GM12891 (cell line): ENCODE measurements around the gene WNT7B.

Experiments
- PAX5 ChIP-seq: IDR thresholded peaks from 2 replicates; pipeline ENCODE4 v1.6.1; 2011; ENCODE audit warnings: low read length, moderate library complexity, mild to moderate bottlenecking; ENCODE audit not compliant: insufficient read depth, severe bottlenecking
- POLR2A ChIP-seq: IDR thresholded peaks from 2 replicates; pipeline ENCODE4 v1.6.1; 2011; ENCODE audit warnings: low read depth, low read length, control low read depth
- POLR2AphosphoS5 ChIP-seq: IDR thresholded peaks from 2 replicates; pipeline ENCODE4 v1.6.1; 2011; ENCODE audit warnings: low read depth, low read length, control low read depth
- POU2F2 ChIP-seq: IDR thresholded peaks from 2 replicates; pipeline ENCODE4 v1.6.1; 2011; ENCODE audit warnings: low read depth, mild to moderate bottlenecking, control low read depth, low read length, moderate library complexity
- SPI1 ChIP-seq: IDR thresholded peaks from 2 replicates; pipeline ENCODE4 v1.6.1; 2011; ENCODE audit warnings: low read depth, low read length, control low read depth
- TAF1 ChIP-seq: IDR thresholded peaks from 2 replicates; pipeline ENCODE4 v1.6.1; 2011; ENCODE audit warnings: low read depth, low read length, control low read depth

DNA sequence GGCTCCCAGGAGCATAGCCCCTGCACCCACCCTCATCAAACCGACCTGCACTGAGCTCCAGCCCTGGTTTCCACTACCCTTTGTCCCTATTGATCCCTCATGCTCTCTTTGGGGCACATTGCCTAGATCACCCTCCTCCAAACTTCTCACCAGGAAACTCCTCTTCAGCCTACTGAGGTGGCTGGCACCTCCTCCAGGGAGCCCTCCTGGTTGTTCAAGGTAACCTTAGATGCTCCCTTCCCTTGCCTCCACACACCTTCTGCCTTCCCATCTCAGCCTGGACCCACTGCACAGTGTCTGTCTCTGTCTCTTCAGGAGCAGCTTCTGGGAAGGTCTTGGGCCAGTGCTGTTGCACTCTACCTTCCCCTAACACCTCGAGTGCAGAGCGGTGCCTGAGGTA lies 15.8 kb upstream of the WNT7B start:
- TF ChIP-seq POLR2AphosphoS5 (no peak), POLR2A (no peak), TAF1 (no peak), SPI1 (no peak), PAX5 (no peak), POU2F2 (no peak)
